ENCODE measurements around the gene PEX12.
A peak's percentile ranks its signal among the peaks of the same experiment; 100 is the strongest.
"Not testable (repeated sequence)": the region's sequence is repeated elsewhere in the genome, so short reads cannot be mapped to it uniquely, and the experiment has no call there.

The PEX12 gene

DNA sequence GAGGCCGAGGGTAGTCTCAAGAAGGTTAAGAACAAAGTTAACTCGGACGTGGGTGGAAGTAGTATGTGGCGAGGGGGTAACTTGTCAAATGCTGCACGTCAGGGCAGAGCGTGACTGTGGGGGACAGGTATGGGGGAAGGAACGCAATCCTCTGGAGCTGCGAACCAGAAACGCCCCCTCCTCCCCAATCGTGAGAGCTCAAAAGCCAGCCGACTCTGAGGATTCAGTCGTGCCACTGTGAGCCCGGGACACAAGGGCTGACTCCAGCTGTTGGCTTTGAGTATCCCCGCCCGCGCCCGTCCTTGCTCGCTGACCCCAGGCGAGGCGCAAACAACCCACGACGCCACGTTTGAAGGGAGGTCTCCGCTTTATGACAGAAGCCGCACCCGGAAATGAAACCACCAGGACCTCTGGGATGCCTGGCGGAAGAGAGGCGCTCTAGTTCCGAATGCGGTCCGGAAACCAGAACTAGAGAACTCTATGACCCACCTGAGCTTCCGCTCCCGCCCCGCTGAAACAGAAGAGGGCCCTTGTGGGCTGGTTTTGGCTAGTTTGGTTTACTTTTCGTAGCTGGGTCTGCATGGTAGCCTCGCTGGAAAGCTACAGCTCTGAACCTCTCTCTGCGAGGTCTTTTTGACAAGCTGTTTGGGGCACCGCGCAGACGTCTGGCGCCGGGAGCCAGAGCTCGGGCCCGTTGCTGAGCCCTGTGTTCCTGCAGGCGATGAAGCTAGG is at the start of gene PEX12:
TSS of gene PEX12 (minus strand) at position 375 of the 732 bp plus-strand sequence. CDS start 550 bp downstream, outside the sequence.
- DNase-seq = peak; percentile 80

GRCh38 chr17:35627417-35627816 is 49.0 kb upstream of the PEX12 start:
- no peak for DNase-seq

GRCh38 chr17:35621768-35622167 is 43.4 kb upstream of the PEX12 start:
- no peak for DNase-seq

- DNase-seq = no peak
These were observed 40.3 kb upstream of the PEX12 start for GRCh38 chr17:35618628-35619027.

DNA sequence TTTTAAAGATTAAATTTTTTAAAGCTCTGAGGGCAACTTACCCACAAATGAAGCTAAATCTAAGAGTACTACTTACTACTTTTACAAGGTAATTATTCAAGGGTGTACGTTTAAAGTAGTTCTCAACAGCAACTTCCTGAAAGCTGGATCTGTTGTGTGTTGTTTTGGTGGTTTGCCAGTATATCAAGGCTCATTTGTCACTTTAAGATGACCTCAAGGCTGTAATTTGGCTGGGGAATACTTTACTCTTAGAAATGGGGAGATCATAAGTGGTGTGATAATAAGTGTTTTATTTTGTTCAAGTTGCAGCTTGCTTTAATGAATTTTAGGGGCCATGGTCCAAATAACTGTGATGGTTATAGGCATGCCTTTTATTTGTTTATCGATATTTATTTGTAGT is 39.1 kb upstream of the PEX12 start:
- no peak for DNase-seq

DNA sequence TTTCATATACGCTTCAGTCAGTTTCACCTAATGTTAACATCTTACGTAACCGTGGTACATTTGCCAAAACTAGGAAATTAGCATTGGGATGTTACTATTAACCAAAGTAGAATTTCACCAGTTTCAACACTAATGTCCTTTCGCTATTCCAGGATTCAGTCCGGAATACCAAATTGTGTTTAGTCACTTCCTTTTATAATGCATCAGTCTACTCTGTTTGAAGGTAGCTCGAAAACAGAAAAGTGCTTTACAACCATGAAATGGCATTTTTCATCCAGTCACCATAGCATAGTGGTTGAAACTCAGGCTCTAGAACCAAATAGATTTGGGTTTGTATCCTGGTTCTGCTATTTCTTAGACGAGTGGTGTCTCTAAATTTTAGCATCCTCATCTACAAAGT is 38.2 kb upstream of the PEX12 start:
- DNase-seq = no peak

DNA sequence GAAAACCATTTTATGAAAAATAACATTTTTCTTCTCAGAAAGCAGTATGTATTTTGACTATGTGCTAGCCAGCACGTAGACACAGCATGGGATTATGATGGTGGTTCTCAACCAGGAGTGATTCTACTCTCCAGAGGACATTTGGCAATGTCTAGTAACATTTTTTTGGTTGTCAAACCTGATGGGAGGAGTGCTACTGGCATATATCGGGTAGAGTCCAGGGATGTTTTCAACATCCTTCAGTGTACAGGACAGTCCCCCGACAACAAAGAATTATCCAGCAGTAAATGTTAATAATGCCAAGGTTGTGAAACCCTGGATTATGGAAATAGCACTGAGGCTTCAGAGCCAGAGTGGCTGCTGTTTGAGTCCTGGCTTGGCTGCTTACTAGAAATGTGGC is 36.4 kb upstream of the PEX12 start:
- DNase-seq = no peak

- DNase-seq = peak; percentile 31
These were observed 34.7 kb upstream of the PEX12 start for GRCh38 chr17:35612924-35613521.

GRCh38 chr17:35610746-35611145 is 32.4 kb upstream of the PEX12 start:
- DNase-seq = not testable (repeated sequence)

DNA sequence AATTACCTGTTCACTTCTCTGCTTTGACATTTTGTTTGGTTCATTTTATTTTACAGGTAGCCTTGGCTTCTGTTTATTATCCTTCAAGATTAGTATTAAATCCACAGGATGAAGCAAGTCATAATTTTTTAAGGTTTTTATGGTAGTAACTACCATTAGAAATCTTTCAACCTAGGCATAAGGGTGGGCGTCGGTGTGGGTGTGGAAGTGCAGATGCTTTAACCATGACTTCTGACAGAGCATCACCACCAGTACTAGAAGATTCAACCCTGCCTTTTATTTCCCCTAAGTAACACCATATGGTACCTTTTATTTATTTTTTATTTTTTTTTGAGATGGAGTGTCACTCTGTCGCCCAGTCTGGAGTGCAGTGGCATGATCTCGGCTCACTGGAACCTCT is 31.5 kb upstream of the PEX12 start:
- no peak for DNase-seq

- DNase-seq = no peak
These were observed 29.0 kb upstream of the PEX12 start for GRCh38 chr17:35607239-35607847.

DNA sequence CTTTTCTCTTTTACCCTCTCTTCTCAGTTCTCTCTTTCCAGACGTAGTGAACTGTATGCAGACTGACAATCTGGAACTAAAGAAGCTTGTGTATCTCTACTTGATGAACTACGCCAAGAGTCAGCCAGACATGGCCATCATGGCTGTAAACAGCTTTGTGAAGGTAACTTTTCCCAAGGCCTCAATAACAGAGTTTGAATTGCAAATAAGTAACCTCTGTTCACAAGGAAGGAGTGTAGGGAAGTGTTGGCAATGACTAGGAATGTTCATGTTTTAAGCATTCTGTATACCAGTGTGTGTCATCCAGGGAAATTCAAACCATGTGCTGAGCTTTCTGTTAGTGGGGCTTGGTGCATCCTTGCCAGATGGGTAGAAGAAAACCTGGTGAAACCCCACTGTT is 27.3 kb upstream of the PEX12 start:
- DNase-seq = no peak

DNA sequence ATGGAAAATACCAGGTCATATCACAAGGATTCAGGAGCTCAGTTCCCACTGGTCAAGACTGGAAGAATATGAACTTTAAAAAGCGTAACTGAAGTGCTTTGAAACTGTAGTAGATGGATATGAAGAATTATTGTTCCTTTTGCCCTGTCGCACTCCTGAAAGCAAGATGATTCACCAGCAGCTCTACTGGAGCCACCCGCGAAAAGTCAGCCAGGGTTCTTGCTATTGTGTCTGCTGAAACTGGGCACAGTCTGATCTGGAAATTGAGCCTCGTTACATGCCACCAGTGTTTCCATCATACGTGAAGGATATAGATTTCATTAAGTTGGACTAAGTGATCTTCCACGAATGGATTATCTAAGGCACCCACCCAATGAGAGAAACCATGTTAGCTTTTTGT is 25.3 kb upstream of the PEX12 start:
- no peak for DNase-seq

DNA sequence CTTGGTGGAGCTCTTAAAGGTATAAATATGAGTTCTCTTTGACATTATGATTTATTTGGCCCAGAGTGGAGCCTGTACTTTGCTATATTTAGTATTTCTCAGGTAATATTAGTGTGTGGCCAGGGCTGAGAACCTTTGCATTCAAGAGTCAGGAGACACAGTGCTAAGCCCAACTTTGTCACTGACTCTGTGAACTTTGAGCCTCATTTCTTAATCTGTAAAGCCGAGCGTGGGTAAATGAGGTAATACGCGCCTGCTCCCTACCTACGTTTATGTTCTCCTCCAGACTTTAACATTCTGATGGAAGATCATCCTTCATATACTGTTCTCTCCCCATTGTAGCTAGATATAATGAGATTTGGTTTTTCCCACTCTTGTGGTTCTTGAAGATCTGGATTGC is 19.2 kb upstream of the PEX12 start:
- no peak for DNase-seq

DNA sequence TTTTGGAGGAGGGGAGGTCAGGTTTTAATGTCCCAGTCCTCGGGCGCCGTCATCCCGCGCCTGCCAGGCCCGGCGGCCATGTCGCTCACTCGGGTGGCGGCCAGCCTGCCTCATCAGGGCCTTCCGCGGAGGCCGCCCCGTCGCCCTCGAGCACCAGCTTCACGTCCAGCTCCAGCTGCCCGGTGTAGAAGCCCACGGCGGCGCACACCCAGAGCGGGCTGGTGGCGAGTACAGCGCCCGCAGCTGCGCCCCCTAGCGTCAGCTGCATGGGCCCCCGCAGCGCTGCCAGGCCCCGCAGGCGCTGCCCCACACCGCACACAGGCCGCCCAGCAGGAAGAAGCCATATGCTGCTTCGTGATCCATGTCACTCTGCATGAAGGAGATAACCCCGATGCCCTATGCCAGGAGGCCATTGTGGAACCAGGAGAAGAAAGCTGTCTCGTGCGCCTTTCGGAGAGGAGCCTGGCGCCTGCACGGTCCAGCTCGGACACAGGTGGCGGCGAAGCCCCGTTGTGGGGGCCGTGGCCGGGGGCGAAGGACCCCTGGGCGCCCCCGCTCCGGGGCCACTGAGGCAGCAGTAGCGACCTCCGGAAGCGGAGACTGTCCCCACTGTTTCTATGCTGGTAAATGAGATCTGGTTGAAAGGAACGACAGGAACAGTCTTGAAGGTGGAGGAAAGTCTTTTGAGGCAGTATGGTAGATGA is 18.3 kb upstream of the PEX12 start:
- DNase-seq = no peak

- no peak for DNase-seq
These were observed 17.7 kb upstream of the PEX12 start for GRCh38 chr17:35596072-35596471.

- no peak for DNase-seq
These were observed 10.0 kb upstream of the PEX12 start for GRCh38 chr17:35588196-35588920.

GRCh38 chr17:35587074-35587961 is 8.9 kb upstream of the PEX12 start, which contains the start of gene AP2B1:
Gene AP2B1 (plus strand): TSS chr17:35587322. CDS start chr17:35594031, 6,709 bp downstream.
- DNase-seq = peak; percentile 91

- no peak for DNase-seq
These were observed 8.2 kb upstream of the PEX12 start for GRCh38 chr17:35586569-35587073.

DNA sequence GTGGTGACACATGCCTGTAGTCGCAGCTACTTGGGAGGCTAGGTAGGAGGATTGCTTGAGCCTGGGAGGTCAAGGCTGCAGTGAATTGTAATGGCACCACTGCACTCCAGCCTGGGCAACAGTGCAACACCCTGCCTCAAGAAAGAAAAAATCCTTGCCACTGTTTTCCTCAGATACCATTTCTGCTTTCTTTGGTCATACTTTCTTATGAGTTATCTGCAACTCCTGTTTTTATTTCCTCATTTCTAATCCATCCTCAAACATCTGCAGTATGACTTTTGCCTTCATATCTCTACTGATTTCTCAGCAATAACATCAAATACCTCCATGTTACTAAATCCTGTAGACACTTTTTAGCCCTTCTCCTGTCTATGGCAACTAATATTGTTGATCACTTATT is 5.7 kb upstream of the PEX12 start:
- DNase-seq = no peak

DNA sequence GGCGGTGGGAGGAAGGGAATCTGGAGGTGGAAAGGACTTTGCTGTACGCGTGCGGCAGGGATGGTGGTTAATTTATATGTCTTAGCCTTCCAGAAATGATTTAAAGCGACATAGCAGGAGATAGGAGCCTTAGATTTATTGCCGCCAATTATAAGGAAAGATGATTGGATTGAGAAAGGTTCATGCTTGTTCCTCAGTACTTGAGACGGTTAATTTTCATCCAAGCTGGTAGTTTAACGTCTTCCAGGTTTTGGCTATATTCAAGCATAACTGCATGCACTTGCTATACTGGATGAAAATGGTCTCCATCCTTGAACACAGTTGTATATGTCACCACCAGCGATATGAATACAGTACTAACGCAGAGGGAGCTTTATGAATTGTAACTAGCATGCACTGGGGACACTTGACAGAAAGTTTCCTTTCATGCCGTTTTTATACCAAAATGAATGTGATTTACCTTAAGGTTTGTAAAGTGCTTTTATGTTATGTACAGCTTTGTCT is 610 bp upstream of the PEX12 start:
- no peak for DNase-seq

Measured in NCI-H2107 (cell line).